ENCODE measurements around the gene TRIM26. TPM values are rescaled to one million over a fixed set of nuclear protein-coding genes. Genes with fewer than 3 reads are reported as not detected.
A peak's percentile ranks its signal among the peaks of the same experiment; 100 is the strongest.

TRIM26 gene
- total and polyA plus RNA-seq, 2 of the 13 experiments (the other 11 are each of a cell fraction or from before 2014, with no cell fraction given), result 27.1 to 38.7 TPM

- TF ChIP-seq HNF1B (CRISPR knock-in tag; IDR thresholded peaks at IDR 0.05) (no peak; the same call in none of the 2 replicates), ZNF317 (CRISPR knock-in tag; IDR thresholded peaks at IDR 0.05) (peak; percentile 49; the same call in 1 of the 2 replicates), ATRX (CRISPR knock-in tag; IDR thresholded peaks at IDR 0.05; ENCODE audit: borderline replicate concordance) (no peak), ZNF782 (CRISPR knock-in tag; IDR thresholded peaks at IDR 0.05; ENCODE audit: borderline replicate concordance) (no peak; the same call in 1 of the 2 replicates), ZBTB25 (CRISPR knock-in tag; IDR thresholded peaks at IDR 0.05) (peak; percentile 95), ZNF256 (CRISPR knock-in tag; conservative IDR thresholded peaks at IDR 0.05) (peak; percentile 88; the same call in 1 of the 2 replicates), STAT5B (CRISPR knock-in tag; IDR thresholded peaks at IDR 0.05) (0 out of 2 replicates have a peak, but pooled peaks have one; percentile 3), ZNF20 (CRISPR knock-in tag; IDR thresholded peaks at IDR 0.05) (no peak), ZBTB7B (CRISPR knock-in tag; IDR thresholded peaks at IDR 0.05) (no peak; the same call in 1 of the 2 replicates), ZEB1 (IDR thresholded peaks at IDR 0.05; ENCODE audit: insufficient replicate concordance, low read depth) (peak; percentile 95), ZBTB1 (CRISPR knock-in tag; IDR thresholded peaks at IDR 0.05; ENCODE audit: borderline replicate concordance) (no peak), FOXK1 (CRISPR knock-in tag; IDR thresholded peaks at IDR 0.05; ENCODE audit: borderline replicate concordance, low read depth) (peak; percentile 58; the same call in 1 of the 2 replicates), GZF1 (CRISPR knock-in tag; IDR thresholded peaks at IDR 0.05) (0 out of 2 replicates have a peak, but pooled peaks have one; percentile 82), KLF11 (CRISPR knock-in tag; IDR thresholded peaks at IDR 0.05) (peak; percentile 86; the same call in 1 of the 2 replicates), ZNF724P (CRISPR knock-in tag; IDR thresholded peaks at IDR 0.05; ENCODE audit: borderline replicate concordance) (0 out of 2 replicates have a peak, but pooled peaks have one; percentile 32), ZNF33B (CRISPR knock-in tag; IDR thresholded peaks at IDR 0.05) (no peak), ZNF737 (CRISPR knock-in tag; IDR thresholded peaks at IDR 0.05; ENCODE audit: borderline replicate concordance) (no peak; the same call in 1 of the 2 replicates), MBD4 (IDR thresholded peaks at IDR 0.05; ENCODE audit: borderline replicate concordance, low read length) (no peak), ZFP1 (CRISPR knock-in tag; IDR thresholded peaks at IDR 0.05) (peak; percentile 82), ZNF460 (CRISPR knock-in tag; IDR thresholded peaks at IDR 0.05; ENCODE audit: borderline replicate concordance) (no peak; the same call in 1 of the 2 replicates), PHB2 (IDR thresholded peaks at IDR 0.05; ENCODE audit: partially characterized antibody) (no peak), NRL (CRISPR knock-in tag; IDR thresholded peaks at IDR 0.05; ENCODE audit: borderline replicate concordance) (no peak)
- TF ChIP-seq, protein P1, sequence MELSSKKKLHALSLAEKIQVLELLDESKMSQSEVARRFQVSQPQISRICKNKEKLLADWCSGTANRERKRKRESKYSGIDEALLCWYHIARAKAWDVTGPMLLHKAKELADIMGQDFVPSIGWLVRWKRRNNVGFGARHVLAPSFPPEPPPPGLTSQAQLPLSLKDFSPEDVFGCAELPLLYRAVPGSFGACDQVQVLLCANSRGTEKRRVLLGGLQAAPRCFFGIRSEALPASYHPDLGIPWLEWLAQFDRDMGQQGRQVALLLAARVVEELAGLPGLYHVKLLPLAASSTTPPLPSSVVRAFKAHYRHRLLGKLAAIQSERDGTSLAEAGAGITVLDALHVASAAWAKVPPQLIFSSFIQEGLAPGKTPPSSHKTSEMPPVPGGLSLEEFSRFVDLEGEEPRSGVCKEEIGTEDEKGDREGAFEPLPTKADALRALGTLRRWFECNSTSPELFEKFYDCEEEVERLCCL (CRISPR knock-in tag; IDR thresholded peaks at IDR 0.05; ENCODE audit: borderline replicate concordance), result peak; percentile 86; the same call in 1 of the 2 replicates
- TF ChIP-seq, protein P2, sequence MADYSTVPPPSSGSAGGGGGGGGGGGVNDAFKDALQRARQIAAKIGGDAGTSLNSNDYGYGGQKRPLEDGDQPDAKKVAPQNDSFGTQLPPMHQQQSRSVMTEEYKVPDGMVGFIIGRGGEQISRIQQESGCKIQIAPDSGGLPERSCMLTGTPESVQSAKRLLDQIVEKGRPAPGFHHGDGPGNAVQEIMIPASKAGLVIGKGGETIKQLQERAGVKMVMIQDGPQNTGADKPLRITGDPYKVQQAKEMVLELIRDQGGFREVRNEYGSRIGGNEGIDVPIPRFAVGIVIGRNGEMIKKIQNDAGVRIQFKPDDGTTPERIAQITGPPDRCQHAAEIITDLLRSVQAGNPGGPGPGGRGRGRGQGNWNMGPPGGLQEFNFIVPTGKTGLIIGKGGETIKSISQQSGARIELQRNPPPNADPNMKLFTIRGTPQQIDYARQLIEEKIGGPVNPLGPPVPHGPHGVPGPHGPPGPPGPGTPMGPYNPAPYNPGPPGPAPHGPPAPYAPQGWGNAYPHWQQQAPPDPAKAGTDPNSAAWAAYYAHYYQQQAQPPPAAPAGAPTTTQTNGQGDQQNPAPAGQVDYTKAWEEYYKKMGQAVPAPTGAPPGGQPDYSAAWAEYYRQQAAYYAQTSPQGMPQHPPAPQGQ (CRISPR knock-in tag; IDR thresholded peaks at IDR 0.05; ENCODE audit: borderline replicate concordance), result no peak
These were observed 6.2 kb downstream of the TRIM26 start (continued) for GRCh38 chr6:30206799-30207618.
